ENCODE results near the gene ZNF322.

DNA sequence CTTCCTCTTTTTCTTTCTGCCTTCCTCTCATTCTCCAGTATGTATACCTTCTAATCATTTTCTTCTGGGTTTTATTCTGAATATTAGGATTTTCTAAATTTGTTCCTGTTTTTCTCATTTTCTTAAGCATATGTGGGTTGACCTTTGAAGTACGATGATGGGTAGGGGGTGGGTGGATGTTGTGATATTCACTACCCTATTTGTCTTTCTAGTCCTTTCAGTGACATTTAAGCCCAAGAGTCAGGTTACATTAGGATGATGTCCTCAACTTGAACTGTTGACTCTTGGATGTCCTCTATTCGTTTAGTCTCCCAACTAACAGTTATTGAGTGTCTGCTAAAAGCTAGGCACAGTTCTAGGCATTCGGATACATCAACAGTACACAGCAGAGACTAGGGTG is 55.5 kb downstream of the ZNF322 start:
- TF ChIP-seq POLR2A (IDR thresholded peaks at IDR 0.05; ENCODE audit: low read length) = no peak
- no peak for TF ChIP-seq GATA1 (IDR thresholded peaks at IDR 0.05; ENCODE audit: low read depth, low read length)

Measured in erythroblast (primary cell).